Lower leg skin (tissue), 4 donors: Measurements from ENCODE around the gene MRPL47. TPM values are rescaled to one million over a fixed set of nuclear protein-coding genes. Genes with fewer than 3 reads are reported as not detected.

ENCODE experiments used
- DNase-seq, 2 donors: peaks; one replicate each; pipeline ENCODE4 v3.0.0-alpha.2; 2019; ENCODE audit warnings: low spot score in 2 of 2
- H3K4me3 ChIP-seq: fragments of 200-600 bp; sonication (generic); 2 replicates; pipeline ENCODE4 v1.5.1; 2017; ENCODE audit warnings: mild to moderate bottlenecking, low read depth; ENCODE audit not compliant: poor library complexity, severe bottlenecking
- POLR2A ChIP-seq, 2 donors: fragments of 450-650 bp; IDR thresholded peaks; one replicate each; pipeline ENCODE4 v1.6.1; 2016 to 2017; ENCODE audit warnings: antibody characterized with exemption in 2 of 2, mild to moderate bottlenecking in 1 of 2, moderate library complexity in 1 of 2
- WGBS, 2 donors: methylation state at CpG; one replicate each; pipeline ENCODE4 v1.1.5; 2018; 5-methylcytosine and 5-hydroxymethylcytosine counted together
- intact Hi-C: fragments of 100-400 bp; cut with DNase I; formaldehyde crosslinking; loops from one replicate; pipeline ENCODE4 v1.15.0; 2023; ENCODE audit warnings: low total_unique reads
- total RNA-seq, 4 donors: library from RNA; depleted of rRNA; stranded (reverse); fragments of >200 nt; gene quantifications; one replicate each; pipeline ENCODE4 v1.1.0, GENCODE V29; 2016
- TF ChIP-seq, protein P1 (sequence below), 3 donors: fragments of 450-650 bp; IDR thresholded peaks; one replicate each; pipeline ENCODE4 v1.5.1; 2016; ENCODE audit warnings: antibody characterized with exemption in 3 of 3, mild to moderate bottlenecking in 3 of 3, moderate library complexity in 2 of 3

MRPL47 gene
- total RNA-seq, 4 donors from 2014 or later: 10.5 to 19.7 (median 15.7) TPM

- no peak overlapping the region for H3K4me3 ChIP-seq
- no peak for DNase-seq
- 88% methylated on average over 4 of the region's 4 CpGs for WGBS, 2 donors
- TF ChIP-seq, protein P1, sequence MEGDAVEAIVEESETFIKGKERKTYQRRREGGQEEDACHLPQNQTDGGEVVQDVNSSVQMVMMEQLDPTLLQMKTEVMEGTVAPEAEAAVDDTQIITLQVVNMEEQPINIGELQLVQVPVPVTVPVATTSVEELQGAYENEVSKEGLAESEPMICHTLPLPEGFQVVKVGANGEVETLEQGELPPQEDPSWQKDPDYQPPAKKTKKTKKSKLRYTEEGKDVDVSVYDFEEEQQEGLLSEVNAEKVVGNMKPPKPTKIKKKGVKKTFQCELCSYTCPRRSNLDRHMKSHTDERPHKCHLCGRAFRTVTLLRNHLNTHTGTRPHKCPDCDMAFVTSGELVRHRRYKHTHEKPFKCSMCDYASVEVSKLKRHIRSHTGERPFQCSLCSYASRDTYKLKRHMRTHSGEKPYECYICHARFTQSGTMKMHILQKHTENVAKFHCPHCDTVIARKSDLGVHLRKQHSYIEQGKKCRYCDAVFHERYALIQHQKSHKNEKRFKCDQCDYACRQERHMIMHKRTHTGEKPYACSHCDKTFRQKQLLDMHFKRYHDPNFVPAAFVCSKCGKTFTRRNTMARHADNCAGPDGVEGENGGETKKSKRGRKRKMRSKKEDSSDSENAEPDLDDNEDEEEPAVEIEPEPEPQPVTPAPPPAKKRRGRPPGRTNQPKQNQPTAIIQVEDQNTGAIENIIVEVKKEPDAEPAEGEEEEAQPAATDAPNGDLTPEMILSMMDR (IDR thresholded peaks at IDR 0.05): no peak
- no peak for TF ChIP-seq POLR2A (IDR thresholded peaks at IDR 0.05)
- intact Hi-C loops: no loop called here
Observed at GRCh38 chr3:179615458-179616173, 11.2 kb upstream of the MRPL47 start.

DNA sequence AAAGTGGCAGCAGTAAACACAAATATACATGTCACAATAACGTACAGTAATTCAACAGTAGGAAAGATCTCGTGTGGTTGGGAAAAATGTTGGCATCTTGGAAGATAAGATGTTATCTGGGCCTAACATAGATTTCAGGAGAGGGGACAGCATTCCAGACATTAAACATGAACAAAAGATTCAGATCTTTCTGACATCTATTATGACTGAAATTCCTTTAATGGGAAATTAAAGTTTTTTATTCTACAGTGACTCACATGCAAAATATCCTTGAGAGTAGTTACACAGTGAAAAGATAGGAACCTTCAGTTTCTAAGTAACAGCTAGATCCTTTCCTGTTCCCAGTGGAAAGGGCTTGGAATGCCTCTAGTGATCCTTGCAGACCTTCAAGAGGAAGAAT is 9.4 kb upstream of the MRPL47 start:
- TF ChIP-seq, protein P1 (IDR thresholded peaks at IDR 0.05): no peak
- TF ChIP-seq POLR2A (IDR thresholded peaks at IDR 0.05): no peak
- H3K4me3 ChIP-seq: no peak overlapping the region
- 66 to 78% methylated on average over 2 of the region's 2 CpGs for WGBS, 2 donors
- no peak for DNase-seq
- intact Hi-C loops: no loop called here

GRCh38 chr3:179610066-179610465 is 5.6 kb upstream of the MRPL47 start:
- intact Hi-C loops: no loop called here
- 96 to 97% methylated on average over 4 of the region's 4 CpGs for WGBS, 2 donors
- TF ChIP-seq, protein P1 (IDR thresholded peaks at IDR 0.05): no peak
- TF ChIP-seq POLR2A (IDR thresholded peaks at IDR 0.05): no peak

DNA sequence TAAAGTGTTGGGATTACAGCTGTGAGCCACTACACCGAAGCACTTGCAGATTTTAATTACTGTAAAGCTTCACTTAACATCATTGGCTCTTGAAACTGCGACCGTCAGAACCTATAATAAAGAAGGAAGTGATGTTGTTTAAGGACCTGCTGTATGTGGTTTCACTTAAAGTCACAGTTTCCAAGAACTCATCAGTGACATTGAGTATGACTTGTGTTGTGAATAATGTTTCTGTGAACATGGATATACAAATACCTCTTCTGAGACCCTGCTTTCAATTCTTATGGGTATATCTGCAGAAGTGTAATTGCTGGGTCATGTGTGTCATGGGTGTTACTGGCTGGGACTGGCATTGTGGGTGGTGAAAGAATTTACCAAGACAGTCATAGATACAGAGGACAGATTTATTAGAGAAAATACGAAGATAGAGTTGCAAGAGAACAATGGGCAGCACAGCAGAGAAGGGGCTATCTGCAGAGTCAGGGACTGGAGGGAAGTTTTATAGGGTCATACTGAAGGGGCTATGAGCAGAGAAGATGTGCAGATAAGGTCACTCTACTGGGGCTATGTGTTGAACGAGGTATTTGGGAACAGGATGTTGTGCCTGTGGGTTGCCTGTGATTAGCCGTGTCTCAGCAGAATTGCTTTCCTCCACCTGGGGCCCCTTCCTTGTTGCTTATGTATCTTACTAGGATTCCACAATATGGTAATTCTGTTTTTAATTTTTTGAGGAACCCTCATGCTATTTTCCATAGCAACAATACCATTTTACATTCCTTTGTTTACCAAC is 4.7 kb upstream of the MRPL47 start:
- 71 to 76% methylated on average over 6 of the region's 6 CpGs for WGBS, 2 donors
- TF ChIP-seq, protein P1 (IDR thresholded peaks at IDR 0.05): no peak
- TF ChIP-seq POLR2A (IDR thresholded peaks at IDR 0.05): no peak
- intact Hi-C loops: no loop called here
- H3K4me3 ChIP-seq: no peak overlapping the region
- no peak for DNase-seq

More at GRCh38 chr3:179610066-179610465, 5.6 kb upstream of the MRPL47 start:
- no peak for DNase-seq
- H3K4me3 ChIP-seq: no peak overlapping the region

- no peak for DNase-seq
- intact Hi-C loops: no loop called here
- WGBS, 2 donors: 89 to 93% methylated on average over 4 of the region's 4 CpGs
- no peak overlapping the region for H3K4me3 ChIP-seq
- TF ChIP-seq, protein P1 (IDR thresholded peaks at IDR 0.05): no peak
- no peak for TF ChIP-seq POLR2A (IDR thresholded peaks at IDR 0.05)
Observed at GRCh38 chr3:179606534-179607085, 2.2 kb upstream of the MRPL47 start.
